Gastroesophageal sphincter (tissue), 3 donors: ENCODE measurements around the gene CEP131.

Experiments used
- POLR2A ChIP-seq, 2 donors: fragments of 450-650 bp; IDR thresholded peaks; one replicate each; pipeline ENCODE4 v1.6.1; 2017; ENCODE audit warnings: antibody characterized with exemption in 2 of 2, mild to moderate bottlenecking in 2 of 2, moderate library complexity in 1 of 2
- TF ChIP-seq, protein P1 (sequence below), 4 experiments: fragments of 200-600 bp in 2 of 4; fragments of 450-650 bp in 2 of 4; sonication (generic) in 1 of 4; IDR thresholded peaks; one replicate each; pipeline ENCODE4 v1.5.1; 2017 to 2019; ENCODE audit warnings: antibody characterized with exemption in 4 of 4, mild to moderate bottlenecking in 2 of 4, moderate library complexity in 2 of 4

DNA sequence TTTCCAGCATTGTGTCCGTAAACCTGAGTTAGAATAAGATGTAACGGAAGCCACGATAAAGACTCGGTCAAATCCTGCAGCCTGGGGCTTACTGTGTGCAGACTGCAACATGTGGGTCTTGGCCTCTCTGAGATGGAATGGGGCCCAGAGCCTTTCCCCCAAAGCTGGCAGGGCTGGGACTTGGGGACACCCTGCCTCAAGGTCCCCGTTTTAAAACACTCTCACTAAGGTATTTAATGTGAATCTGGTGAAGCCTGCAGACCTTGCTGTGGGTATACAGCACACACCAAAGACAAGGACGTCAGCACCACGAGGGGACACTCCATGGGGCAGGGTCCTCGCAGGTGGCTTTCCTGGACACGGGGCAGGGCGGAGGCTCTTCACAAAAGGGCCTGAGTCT is 18.4 kb upstream of the CEP131 start:
- no peak for TF ChIP-seq POLR2A (IDR thresholded peaks at IDR 0.05)
- TF ChIP-seq, protein P1, sequence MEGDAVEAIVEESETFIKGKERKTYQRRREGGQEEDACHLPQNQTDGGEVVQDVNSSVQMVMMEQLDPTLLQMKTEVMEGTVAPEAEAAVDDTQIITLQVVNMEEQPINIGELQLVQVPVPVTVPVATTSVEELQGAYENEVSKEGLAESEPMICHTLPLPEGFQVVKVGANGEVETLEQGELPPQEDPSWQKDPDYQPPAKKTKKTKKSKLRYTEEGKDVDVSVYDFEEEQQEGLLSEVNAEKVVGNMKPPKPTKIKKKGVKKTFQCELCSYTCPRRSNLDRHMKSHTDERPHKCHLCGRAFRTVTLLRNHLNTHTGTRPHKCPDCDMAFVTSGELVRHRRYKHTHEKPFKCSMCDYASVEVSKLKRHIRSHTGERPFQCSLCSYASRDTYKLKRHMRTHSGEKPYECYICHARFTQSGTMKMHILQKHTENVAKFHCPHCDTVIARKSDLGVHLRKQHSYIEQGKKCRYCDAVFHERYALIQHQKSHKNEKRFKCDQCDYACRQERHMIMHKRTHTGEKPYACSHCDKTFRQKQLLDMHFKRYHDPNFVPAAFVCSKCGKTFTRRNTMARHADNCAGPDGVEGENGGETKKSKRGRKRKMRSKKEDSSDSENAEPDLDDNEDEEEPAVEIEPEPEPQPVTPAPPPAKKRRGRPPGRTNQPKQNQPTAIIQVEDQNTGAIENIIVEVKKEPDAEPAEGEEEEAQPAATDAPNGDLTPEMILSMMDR (IDR thresholded peaks at IDR 0.05), result no peak
